Stimulated activated naive CD8-positive, alpha-beta T cell treated with anti-CD3 and anti-CD28 coated beads, Interleukin-15, Interleukin-2, amounts not matched to agents 100 U/mL and 50 U/mL, for 24 hours (primary cell): ENCODE results near the gene LCE3B.
"Not testable (repeated sequence)": the region's sequence is repeated elsewhere in the genome, so short reads cannot be mapped to it uniquely, and the experiment has no call there.

ENCODE experiments used
- ATAC-seq: fragments of 150-1000 bp; cut with Tn5 transposase; one replicate; pipeline ENCODE4 v1.10.0; 2021
- DNase-seq: peaks from one replicate; pipeline ENCODE4 v3.0.0; 2021

The LCE3B gene, protein sequence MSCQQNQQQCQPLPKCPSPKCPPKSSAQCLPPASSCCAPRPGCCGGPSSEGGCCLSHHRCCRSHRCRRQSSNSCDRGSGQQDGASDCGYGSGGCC

DNA sequence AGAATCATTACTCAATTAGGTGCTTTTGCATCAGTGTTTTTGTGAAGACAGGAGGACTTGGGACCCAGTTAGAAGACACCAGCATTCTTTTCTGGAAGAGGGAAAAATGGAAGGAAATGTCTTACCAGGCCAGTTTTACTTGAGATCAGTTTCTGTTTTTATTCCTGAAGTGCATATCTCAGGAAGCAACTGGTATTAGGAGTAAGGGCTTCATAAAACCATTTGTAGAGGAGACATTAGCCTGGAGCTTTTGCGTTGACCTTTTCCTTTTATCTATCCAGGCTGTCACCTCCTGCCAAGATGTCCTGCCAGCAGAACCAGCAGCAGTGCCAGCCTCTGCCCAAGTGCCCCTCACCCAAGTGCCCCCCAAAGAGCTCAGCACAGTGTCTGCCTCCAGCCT, at the start of gene LCE3B:
Gene LCE3B (plus strand): TSS at position 301 of the 400 bp plus-strand sequence. CDS start 0 bp downstream, at position 301.
- no peak for ATAC-seq
- DNase-seq, result no peak

DNA sequence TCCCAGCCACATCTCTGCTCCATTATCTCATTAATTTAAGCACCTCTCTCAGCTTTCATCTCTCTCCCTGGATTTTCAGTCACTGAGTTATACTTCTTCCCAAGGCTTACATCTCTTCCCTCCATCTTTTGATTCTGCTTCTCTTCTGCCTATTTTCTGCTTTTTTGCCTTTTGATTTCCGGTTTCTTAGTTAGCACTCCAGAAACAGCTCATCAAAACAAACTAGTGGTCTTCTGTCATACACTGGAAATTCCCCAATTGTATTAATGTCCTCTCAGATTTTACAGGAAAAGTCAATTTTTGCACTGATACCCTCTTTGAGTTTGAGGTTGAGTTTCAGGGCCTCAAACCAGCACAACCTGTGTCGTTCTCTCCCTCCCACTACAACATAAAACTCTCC, 48.5 kb upstream of the LCE3B start:
- DNase-seq, result no peak
- no peak for ATAC-seq

DNA sequence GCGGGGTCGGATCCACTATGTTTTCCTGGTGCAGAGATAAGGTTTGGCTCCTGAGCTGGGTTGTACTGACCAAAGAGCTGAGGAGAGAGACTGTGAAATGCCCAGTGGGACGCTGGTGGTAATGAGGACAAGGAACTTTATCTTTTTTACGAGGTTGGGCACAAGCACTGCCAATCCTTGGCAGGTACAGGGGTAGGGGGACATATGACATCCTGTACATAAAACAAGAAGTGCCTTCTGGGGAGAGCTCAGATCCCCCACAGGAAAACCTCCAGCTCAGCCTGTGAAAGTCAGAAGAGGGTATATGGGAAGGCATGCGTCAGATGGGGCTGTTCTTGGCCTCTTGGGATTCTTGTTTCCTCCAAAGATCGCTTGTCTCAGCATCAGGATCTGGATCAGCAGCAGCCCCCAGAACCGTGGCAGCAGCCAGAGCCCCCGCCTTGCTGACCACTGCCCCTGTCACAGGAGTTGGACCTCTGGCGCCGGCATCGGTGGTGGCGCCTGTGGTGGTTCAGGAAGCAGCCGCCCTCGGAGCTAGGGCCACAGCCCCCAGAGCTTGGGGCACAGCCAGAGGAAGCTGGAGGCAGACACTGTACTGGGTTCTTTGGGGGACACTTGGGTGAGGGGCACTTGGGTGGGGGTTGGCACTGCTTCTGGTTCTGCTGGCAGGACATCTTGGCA, 47.9 kb upstream of the LCE3B start:
- DNase-seq (no peak), ATAC-seq (no peak)

DNA sequence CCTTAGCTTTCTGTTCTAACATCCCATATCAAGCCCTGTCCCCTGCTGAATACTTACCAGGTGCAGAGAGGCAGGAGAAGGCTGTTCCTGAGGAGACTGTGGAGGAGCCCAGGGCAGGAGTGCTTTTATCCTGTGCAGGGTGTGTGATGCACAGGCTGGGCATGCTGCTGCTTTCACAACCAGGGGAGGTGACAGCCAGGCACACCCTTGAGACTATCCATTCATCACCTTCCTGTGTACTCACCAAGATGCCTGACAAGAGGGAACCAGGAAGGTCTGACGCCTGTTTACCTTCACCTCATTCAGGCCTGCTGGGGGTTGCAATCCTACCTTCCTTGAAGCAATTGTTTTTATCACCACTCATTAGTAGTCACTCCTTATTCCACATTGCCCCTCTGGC, 46.9 kb upstream of the LCE3B start, which contains the start of gene LCE3E:
Gene LCE3E (minus strand): TSS at position 100 of the 400 bp plus-strand sequence. CDS start 572 bp downstream, outside the sequence.
- ATAC-seq, result no peak
- no peak for DNase-seq

DNA sequence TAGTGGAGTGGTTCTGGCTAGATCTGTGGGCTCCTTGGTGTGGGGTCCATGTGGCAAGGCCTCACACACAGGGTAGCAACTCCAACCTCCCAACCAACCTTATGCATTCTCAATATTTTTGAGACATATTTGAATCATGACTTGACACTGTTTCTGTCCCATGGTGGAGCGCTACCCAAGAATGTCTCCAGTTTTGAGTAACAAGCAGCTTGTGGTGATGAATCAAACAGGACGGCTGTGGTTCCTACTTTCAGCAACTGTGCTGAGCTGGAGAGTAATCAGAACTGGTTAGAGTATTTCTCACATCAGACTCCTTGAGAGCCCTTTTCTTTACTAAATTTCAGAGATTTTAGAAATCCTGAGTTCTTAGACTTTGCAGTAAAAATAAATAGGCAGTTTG, 36.4 kb upstream of the LCE3B start:
- ATAC-seq, result peak; percentile 19
- DNase-seq, result no peak

DNA sequence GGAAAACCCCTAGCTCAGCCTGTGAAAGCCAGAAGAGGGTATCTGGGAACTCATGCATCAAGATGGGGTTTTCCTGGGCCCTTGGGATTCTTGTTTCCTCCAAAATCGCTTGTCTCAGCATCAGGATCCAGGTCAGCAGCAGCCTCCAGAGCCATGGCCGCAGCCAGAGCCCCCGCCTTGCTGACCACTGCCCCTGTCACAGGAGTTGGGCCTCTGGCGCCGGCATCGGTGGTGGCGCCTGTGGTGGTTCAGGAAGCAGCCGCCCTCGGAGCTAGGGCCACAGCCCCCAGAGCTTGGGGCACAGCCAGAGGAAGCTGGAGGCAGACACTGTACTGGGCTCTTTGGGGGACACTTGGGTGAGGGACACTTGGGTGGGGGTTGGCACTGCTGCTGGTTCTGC, 34.1 kb upstream of the LCE3B start:
- not testable (repeated sequence) for DNase-seq, ATAC-seq

DNA sequence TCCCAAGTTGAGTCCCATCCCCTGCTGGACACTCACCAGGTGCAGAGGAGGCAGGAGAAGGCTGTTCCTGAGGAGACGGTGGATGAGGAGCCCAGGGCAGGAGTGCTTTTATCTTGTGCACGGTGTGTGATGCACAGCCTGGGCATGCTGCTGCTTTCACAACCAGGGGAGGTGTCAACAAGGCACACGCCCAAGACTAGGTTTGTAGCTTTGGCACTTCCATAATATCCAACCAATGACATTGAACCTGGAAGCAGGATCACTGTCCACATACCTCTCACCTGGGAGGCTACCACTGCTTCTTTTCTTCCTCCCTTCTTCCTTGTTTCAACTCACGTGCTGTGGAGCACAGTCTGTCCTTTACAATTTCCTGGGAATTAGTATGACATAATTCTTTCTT, 33.2 kb upstream of the LCE3B start, which contains the start of gene LCE3D:
Gene LCE3D (minus strand): TSS at position 84 of the 400 bp plus-strand sequence. CDS start 580 bp downstream, outside the sequence.
- ATAC-seq, result no peak
- no peak for DNase-seq

DNA sequence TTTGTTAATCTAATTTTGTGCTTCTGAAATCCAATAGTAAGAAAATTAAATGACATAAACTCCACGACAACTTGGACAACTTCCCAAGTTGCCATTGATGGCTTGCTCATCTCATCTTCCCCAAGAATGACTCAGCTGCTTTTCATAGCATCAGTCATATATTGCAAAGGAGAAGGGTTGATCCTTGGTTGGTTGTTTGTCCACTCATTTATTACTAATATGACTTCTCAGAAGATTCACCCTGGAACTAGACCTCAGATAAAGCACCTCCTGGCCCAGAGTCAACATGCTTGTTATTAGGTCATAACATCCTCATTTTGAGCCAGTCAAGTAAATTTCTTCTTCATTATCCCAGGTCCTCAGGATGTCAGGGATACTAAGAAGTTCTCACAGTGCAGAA, 31.0 kb upstream of the LCE3B start:
- no peak for ATAC-seq

DNA sequence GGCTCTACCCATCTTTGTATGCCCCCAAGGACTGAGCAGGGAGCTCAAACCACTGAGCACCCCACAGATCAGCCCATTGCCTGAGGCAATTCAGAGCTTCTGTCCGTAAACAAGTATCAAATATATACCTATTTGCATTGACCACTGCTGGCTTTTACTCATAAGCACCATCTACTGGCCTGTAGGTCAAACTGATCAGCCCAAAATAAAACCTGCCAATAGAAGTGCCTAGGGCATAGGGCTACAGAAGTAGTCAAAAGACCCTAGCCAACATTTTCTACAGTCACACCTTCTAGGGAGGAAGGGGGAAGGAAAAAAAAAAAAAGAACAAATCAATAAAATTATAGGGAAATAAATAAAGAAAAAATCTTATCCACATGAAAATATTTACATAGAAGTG, 28.0 kb upstream of the LCE3B start:
- ATAC-seq, result no peak
- DNase-seq, result no peak

More for the DNA sequence above, 31.0 kb upstream of the LCE3B start:
- DNase-seq, result no peak

DNA sequence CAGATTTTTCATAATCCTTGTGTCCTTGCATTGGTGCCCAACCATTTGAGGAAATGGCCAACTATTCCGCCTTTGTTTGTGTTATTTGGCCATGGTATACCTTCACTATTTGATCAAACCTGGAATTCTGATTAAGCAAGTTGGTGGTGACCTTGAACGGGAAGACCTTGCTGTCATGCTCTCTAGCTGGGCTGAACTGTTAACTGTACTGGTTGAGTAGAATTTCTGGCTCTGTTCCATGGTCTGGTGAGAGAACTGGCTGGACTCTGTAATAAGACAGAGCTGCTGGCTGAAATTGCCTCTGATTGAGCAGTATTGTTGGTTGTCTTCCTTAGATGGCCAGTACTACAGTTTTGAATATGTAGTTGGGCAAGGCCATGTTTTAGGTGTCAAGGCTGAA, 16.6 kb upstream of the LCE3B start:
- ATAC-seq, result no peak

DNA sequence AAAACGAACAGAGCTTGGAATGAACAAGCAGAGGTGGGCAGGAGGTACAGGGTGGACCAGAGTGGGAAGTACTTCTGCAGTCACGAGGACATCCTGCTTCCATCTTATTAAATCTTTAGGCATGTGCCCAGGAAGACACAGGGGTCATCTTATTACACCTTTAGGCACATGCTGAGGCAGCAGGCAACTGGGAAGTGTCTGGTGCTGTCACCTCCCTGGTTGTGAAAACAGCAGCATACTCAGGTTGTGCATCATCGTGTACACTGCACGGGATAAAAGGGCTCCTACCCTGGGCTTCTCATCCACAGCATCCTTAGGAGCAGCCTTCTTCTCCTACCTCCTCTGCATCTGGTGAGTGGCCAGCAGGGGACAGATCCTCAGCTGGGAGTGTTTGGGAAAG, 13.7 kb upstream of the LCE3B start, which contains the start of gene LCE3C:
Gene LCE3C (plus strand): TSS at position 301 of the 400 bp plus-strand sequence. CDS start 498 bp downstream, outside the sequence.
- no peak for ATAC-seq
- DNase-seq, result no peak

More for the DNA sequence above, 16.6 kb upstream of the LCE3B start:
- no peak for DNase-seq

DNA sequence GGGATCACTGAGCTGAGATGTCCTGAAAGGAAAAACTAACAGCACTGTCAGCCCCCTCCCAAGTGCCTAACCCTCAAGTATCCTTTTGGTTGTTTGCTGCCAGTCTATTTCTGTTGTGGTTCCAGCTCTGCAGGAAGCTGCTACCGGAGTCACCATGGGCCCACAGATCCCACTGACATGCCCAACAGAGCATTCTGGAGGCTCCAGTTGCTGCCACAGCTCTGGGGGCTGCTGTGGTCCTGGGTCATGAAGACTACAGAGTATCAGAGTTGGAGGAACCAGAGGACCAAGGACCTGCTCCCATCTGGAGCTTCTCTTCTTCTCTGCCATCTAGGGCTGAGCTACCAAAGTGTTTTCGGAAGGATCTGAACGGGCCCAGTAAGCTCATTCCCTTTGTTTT, 8.4 kb downstream of the LCE3B start:
- DNase-seq, result no peak
- no peak for ATAC-seq

DNA sequence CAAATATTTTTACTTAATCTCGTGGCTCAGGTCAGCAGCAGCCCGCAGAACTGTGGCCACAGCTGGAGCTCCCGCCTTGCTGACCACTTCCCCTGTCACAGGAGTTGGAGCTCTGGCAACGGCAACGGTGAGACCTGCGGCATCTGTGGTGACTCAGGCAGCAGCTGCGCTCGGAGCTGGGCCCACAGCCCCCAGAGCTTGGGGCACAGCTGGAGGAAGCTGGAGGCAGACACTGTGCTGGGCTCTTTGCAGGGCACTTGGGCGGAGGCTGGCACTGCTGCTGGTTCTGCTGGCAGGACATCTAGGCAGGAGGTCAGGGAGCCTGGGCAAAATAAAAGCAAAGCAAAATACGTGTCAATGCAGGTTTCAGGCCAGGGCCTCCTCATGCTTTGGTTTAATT, 9.2 kb downstream of the LCE3B start, which contains the start of gene LCE3A:
Gene LCE3A (minus strand): TSS at position 301 of the 400 bp plus-strand sequence. CDS start 0 bp downstream, at position 301.
- ATAC-seq (no peak), DNase-seq (no peak)

DNA sequence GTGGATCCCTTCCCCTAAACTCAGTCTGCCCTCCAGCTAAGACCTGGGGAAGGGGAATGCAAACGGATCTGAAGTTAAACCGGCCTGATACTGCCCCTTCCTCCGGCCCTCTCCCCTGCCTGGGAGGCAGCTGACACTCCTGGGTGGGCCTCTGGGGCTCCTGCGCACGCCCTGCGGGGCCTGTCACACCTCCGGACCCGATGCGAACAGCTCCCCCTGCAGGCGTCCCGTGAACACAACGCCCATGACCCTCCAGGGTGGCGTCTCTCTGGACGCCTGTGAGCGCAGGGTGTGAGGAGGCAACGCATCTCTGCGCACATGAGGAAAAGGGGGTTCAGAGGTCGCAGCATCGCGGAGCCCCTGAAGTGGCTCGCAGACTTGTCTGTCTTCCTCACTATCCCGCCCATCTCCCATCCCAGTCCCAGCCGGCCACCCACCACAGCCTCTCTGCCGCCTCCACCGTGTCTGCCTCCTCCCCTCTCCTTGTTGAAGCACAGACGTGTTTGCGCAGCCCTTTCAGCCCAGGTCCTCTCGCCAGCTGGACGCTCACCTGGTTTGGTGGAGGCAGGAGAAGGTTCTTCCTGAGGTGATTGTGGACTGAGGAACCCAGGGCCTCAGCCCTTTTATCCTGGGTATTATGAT, 9.7 kb downstream of the LCE3B start:
- DNase-seq, result peak; percentile 37
- ATAC-seq, result no peak

DNA sequence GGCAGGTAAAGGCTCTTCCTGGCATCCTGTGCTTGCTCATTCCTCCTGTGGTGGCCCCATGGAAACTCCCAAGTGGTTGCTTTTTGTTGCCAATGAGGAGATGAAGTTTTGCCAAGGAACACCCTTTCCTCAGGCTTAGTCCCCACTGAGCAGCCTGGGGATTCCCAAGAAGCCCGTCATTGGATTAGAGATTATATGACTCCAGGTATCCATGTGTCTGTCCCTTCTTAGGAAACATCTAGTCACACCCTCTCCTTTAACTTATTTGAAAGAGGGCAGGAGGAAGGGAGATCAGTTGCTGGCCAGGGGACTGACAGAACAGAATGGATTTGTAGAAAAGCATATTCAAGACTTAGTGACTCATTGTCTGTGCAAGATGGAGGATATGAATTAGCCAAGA, 13.1 kb downstream of the LCE3B start:
- ATAC-seq, result no peak

DNA sequence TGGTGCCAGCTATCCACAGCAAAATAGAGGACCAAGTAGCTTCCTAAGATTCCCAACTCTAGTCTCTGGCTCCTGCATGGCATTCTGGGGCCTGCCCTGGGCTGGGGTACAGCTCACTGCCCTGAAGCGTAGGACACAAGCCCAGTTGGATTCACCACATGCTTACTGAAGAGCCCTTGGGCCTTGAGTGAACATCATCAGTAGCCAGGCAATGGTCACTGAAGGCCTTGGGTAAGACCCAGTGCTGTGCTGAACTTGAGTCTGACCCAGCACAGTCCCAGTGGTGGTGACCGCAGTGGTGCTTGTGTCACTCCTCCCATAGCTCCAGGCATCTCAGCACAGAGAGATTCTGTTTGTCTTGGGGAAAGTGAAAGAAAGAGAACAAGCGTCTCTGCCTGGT, 17.0 kb downstream of the LCE3B start:
- DNase-seq (no peak), ATAC-seq (no peak)

More for the DNA sequence above, 13.1 kb downstream of the LCE3B start:
- DNase-seq, result no peak

DNA sequence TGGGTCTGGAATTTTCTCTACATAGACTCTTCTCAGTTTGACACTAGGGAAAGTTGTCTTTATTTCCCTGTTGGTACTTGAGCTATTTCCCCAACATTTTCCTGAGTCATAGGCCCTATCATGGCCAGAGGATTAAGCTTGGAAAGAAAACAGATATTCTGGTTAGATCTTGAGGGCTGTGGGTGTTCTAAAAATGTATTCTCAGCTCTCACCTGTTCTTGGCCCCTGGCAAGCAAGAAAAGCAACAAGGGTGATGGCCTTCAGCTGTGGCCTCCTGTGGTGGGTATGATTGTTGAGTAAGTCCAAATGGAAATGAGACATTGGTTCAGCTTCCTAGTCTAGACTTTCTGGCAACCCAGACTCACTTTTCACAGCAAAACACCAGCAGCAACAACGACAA, 26.7 kb downstream of the LCE3B start:
- no peak for ATAC-seq
- no peak for DNase-seq

DNA sequence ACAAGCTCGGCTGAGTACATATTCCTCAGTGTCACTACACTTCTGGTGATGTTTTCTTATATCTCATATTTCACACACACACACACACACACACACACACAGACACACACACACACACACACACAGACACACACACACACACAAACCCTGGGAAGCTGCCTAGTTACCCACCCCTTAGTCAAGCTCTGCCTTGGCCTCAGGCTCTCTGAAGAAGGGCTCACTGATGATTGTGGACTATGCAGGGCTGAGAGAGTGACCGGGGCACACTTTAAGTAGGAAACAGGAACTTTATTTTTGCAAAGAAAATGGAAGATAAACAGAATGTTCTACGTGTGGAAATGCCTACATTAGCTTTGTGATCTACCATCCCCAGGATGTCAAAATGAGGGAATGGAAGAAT, 30.3 kb downstream of the LCE3B start:
- DNase-seq (no peak), ATAC-seq (no peak)

DNA sequence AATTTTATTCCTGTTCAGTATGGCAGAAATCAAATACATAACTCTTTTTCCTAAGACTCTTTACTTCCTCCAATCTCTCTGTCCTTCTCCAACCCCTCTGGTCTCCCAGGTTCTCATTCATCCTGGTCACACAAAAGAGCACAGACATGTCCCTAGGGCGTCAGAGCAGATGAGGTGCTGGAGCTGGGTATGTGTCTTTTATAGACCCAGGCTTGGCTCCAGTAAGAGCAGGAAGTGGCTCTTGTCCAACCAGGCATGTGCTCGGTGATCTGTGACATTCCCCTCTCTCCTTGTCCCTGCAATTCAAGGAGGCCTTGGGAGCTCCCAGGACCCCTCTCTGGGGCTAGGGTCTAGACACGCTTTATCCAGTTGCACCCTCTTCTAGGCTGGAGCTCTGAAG, 31.5 kb downstream of the LCE3B start:
- DNase-seq (no peak), ATAC-seq (no peak)

DNA sequence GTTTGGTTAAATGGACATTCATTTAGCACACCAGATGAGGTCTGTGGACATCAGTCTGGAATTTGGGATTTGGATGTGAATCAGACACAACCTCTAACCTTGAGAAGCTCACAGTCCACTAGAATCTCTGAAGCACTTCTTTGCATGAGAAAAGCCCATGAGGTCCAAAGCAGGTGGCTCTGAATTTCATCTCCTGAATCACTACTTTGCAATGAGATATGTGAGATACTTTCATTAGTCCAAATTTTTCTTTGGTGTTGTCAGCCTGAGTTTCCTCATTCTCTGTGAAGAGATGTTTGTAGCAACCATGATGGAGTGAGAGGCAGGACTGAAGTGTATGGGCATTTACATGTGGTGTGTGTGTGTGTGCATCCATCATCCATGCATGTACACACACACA, 33.0 kb downstream of the LCE3B start:
- no peak for ATAC-seq

DNA sequence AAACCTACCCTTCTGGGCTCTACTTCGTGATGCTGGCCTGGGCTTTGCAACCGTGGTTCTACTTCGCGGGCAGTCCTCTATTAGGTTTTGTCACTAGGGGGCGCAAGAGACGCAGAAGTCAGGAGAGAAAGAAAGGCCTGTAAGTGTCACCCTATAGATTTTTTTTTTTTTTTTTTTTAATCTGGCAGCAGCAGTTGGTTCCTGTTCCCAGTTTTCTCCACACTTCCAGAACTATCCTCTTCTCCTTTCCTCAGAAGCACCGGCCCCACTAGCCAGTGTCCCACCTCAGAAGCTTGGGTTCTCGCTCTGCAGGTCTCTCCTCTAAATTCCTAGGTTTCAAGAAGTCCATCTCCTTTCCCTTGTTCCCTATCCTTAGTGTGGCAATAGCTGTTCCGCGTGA, 40.5 kb downstream of the LCE3B start:
- ATAC-seq, result no peak
- peak; percentile 65 for DNase-seq

More for the DNA sequence above, 33.0 kb downstream of the LCE3B start:
- DNase-seq, result no peak

DNA sequence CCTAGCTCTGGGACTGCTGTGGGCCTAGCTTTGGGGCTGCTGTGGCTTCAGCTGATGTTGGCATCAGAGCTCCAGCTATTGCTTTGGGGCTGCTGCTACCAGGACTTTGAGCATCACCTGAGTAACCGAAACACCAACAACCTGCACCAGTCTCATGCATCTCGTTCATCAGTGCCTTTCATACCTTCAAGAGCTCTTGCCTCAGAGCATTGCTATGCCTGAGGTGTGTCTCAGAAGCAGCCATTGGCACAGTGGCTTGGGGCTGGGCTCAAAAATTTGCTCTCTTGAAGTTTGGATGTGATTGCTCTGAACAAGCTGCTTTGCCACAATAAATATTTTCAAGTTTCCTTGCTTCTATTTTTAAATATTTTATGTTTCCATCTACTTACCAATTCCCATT, 42.8 kb downstream of the LCE3B start:
- no peak for ATAC-seq
- DNase-seq, result no peak

DNA sequence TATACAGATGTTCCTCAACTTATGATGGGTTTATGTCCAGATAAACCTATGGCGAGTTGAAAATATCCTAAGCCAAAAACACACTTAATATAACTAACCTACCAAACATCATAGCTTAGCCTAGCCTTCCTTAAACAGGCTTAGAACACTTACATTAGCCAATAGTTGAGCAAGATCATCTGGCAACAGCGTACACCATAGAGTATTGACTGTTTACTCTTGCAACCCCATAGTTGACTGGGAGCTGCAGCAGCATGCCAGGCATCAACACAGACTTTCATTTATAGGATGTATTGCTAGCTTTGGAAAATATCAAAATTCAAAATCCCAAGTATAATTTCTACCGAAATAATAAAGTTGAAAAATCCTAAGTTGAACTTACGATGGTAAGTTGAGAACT, 44.1 kb downstream of the LCE3B start:
- ATAC-seq, result no peak
- no peak for DNase-seq
